ENCODE measurements around the gene PTPRO.

PTPRO gene

DNA sequence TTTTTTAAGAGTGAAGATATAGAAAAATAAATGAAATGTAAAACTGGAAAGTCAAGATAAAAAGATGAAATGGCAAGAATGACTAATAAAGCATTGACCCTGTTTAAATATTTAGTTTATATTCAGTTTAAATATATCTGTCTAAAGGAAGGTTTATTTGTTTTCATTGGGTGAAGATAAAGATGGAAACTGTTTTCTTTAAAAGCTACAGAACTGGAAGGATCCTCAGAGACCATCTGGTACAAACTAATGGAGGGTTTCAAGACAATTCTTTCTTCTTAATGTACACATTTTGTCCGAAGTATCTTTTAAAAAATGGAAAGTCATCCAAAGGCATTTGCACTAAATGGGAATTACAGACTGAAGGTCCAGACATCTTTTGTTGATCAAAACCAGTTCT is 324.3 kb downstream of the PTPRO start:
- Histone ChIP-seq H3K36me3 (ENCODE audit: control insufficient read depth, insufficient read depth, low read length) (no peaks in the 10 kb centered on the region), H2BK120ac (ENCODE audit: low read depth, low read length) (no peak overlapping the region), H3K23ac (ENCODE audit: low read length) (no peak overlapping the region), H3K4ac (ENCODE audit: low read depth, low read length) (no peak overlapping the region), H2AK5ac (ENCODE audit: low read length) (no peak overlapping the region), H3K79me2 (ENCODE audit: control insufficient read depth, insufficient read depth, low read length) (no peaks in the 10 kb centered on the region), H3K9ac (ENCODE audit: low read length) (no peak overlapping the region), H3K27ac (ENCODE audit: low read depth, low read length) (no peak overlapping the region), H3K27me3 (ENCODE audit: insufficient read depth, low read length, poor library complexity) (no peaks in the 10 kb centered on the region), H3K4me2 (ENCODE audit: low read length) (no peak overlapping the region), H2BK5ac (ENCODE audit: low read length) (no peak overlapping the region), H3K56ac (ENCODE audit: low read length) (no peak overlapping the region), H3K18ac (ENCODE audit: low read length) (no peak overlapping the region), H3K4me3 (ENCODE audit: low read length) (no peak overlapping the region), H4K8ac (ENCODE audit: low read depth, low read length) (no peak overlapping the region), H3K79me1 (ENCODE audit: low read length) (no peaks in the 10 kb centered on the region), H2BK15ac (replicated peaks; ENCODE audit: low read depth) (no peak overlapping the region), H4K5ac (ENCODE audit: low read length) (no peak overlapping the region), H3K4me1 (ENCODE audit: control insufficient read depth, low read depth, low read length) (no peaks in the 10 kb centered on the region)
- DNase-seq: no peak
- WGBS (ENCODE audit: extremely low coverage, insufficient coverage, low lambda C conversion rate): no CpG with 5 or more reads among the region's 1 CpG
